ENCODE data around the gene SLC43A2.

DNA sequence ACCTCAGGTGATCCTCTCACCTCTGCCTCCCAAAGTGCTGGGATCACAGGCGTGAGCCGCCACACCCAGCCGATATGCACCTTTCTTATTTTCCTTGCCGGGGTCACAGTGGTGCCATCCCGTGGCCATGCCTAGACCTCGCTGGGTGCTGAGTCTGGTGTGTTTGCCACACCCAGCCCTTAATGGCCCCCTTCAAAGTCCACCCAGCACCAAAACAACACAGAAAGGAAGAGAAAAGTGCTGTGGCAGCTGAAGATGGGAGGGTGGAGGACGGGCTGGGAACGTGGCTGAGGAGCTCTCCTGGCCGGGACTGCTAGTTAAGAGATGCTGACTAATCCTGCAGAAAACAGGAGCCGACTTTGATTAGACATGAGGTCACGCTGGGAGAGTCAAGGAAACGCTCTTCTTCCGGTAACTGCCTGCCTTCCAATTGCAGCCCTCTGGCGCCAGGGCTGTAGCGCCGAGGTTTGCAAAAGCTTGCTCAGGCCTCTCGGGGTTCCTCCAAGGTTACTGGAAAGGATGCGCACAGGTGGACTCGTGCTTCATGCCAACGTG lies 10.9 kb downstream of the SLC43A2 start:
- TF ChIP-seq, protein P1, sequence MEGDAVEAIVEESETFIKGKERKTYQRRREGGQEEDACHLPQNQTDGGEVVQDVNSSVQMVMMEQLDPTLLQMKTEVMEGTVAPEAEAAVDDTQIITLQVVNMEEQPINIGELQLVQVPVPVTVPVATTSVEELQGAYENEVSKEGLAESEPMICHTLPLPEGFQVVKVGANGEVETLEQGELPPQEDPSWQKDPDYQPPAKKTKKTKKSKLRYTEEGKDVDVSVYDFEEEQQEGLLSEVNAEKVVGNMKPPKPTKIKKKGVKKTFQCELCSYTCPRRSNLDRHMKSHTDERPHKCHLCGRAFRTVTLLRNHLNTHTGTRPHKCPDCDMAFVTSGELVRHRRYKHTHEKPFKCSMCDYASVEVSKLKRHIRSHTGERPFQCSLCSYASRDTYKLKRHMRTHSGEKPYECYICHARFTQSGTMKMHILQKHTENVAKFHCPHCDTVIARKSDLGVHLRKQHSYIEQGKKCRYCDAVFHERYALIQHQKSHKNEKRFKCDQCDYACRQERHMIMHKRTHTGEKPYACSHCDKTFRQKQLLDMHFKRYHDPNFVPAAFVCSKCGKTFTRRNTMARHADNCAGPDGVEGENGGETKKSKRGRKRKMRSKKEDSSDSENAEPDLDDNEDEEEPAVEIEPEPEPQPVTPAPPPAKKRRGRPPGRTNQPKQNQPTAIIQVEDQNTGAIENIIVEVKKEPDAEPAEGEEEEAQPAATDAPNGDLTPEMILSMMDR (IDR thresholded peaks at IDR 0.05): no peak
- TF ChIP-seq EP300 (IDR thresholded peaks at IDR 0.05; ENCODE audit: borderline replicate concordance in 1 of 2, low read depth in 1 of 2, low read length in 1 of 2) (no peak), TEAD4 (IDR thresholded peaks at IDR 0.05; ENCODE audit: borderline replicate concordance, insufficient read depth) (no peak), YY1 (IDR thresholded peaks at IDR 0.05; ENCODE audit: low read depth) (no peak), CHD2 (IDR thresholded peaks at IDR 0.05; ENCODE audit: low read length, partially characterized antibody) (no peak), EZH2phosphoT487 (IDR thresholded peaks at IDR 0.05; ENCODE audit: borderline replicate concordance, low read depth) (no peak), POLR2AphosphoS5 (IDR thresholded peaks at IDR 0.05; ENCODE audit: low read depth, low read length) (no peak), RAD21 (IDR thresholded peaks at IDR 0.05; ENCODE audit: low read length) (no peak), TCF12 (IDR thresholded peaks at IDR 0.05) (no peak)
- TF ChIP-seq, protein P2, sequence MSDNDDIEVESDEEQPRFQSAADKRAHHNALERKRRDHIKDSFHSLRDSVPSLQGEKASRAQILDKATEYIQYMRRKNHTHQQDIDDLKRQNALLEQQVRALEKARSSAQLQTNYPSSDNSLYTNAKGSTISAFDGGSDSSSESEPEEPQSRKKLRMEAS (IDR thresholded peaks at IDR 0.05; ENCODE audit: low read depth): no peak
- TF ChIP-seq, protein P3, sequence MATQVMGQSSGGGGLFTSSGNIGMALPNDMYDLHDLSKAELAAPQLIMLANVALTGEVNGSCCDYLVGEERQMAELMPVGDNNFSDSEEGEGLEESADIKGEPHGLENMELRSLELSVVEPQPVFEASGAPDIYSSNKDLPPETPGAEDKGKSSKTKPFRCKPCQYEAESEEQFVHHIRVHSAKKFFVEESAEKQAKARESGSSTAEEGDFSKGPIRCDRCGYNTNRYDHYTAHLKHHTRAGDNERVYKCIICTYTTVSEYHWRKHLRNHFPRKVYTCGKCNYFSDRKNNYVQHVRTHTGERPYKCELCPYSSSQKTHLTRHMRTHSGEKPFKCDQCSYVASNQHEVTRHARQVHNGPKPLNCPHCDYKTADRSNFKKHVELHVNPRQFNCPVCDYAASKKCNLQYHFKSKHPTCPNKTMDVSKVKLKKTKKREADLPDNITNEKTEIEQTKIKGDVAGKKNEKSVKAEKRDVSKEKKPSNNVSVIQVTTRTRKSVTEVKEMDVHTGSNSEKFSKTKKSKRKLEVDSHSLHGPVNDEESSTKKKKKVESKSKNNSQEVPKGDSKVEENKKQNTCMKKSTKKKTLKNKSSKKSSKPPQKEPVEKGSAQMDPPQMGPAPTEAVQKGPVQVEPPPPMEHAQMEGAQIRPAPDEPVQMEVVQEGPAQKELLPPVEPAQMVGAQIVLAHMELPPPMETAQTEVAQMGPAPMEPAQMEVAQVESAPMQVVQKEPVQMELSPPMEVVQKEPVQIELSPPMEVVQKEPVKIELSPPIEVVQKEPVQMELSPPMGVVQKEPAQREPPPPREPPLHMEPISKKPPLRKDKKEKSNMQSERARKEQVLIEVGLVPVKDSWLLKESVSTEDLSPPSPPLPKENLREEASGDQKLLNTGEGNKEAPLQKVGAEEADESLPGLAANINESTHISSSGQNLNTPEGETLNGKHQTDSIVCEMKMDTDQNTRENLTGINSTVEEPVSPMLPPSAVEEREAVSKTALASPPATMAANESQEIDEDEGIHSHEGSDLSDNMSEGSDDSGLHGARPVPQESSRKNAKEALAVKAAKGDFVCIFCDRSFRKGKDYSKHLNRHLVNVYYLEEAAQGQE (IDR thresholded peaks at IDR 0.05; ENCODE audit: low read depth, low read length): no peak

Measured in SK-N-SH (cell line).